NOMO-1 (cell line): ENCODE data around the gene OPCML.
A peak's percentile ranks its signal among the peaks of the same experiment; 100 is the strongest.

ENCODE experiments used
- DNase-seq, 2 experiments: peaks; one replicate each; lab custom pipeline; 2025; ENCODE audit not compliant: unreplicated experiment in 2 of 2; lab: John Stamatoyannopoulos, UW

The OPCML gene

DNA sequence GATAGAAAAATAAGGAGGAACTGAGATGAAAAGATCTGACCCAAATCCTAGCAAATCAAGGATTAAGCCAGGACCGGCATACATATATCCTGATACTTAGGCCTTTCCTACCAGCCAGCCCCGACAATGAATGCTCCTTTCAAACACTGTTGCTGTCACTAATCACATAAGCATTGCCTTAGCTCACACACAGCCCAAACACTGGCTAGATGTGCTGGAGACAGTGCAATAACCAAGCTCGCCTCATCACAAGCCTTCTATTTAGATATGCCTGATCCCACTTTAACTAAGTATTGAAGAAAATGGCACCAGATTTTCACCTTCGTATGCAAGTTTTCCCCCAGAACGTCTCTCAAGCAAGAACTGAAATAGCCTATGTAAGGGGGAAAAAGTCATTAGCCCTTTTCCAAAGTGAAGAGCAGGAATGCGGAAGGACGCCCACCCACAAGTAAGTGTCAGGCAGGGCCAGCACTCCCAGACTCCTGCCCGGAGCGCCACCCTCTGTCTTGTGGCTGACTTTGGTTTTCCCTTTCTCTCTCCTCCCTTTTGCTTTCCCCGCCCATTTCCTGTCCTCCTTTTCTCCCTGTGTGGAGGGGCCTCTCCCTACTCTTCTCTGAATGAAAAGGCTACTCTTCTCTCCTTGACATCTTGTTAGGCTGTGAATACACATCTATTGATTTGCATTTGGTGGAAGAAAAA lies 8.9 kb upstream of the OPCML start:
- no peak for DNase-seq

DNA sequence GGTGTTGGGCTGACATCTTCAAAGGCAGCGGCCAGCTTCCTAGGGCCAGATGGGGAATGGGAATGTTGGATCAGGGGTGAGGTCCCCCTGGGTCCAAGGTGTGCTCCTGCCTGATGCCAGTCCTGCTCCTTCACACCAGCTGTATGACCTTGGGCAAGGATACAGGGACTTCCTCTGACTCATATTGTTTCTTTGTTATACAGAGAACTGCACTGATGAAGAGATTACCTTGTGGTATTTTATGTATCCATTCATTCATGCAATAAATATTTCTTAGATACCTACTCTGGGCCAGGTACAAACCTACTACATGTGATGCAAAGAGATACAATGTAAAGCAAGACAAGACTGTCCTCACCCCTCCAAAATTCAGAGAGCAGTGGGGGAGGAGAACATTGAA lies 3.9 kb upstream of the OPCML start:
- no peak for DNase-seq

DNA sequence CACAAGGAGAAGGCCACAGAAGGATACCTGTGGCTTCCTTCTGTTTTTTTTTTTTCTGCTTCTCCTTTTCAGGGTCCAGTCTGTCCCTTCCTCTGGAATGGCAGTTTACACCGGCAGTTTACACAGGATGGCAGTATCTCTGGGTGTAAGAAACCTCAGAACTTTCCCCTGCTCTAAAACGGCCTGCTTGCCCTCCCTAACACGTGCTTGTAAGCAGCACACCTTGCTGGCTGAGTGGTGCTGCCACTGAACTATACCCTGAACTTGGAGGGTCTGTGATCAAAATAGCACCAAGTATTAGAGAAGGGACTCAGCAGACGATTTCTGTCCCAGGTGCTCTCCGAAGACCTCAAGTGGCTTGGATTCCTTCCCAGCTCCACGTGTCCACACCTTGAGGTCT lies 904 bp upstream of the OPCML start:
- DNase-seq: no peak

DNA sequence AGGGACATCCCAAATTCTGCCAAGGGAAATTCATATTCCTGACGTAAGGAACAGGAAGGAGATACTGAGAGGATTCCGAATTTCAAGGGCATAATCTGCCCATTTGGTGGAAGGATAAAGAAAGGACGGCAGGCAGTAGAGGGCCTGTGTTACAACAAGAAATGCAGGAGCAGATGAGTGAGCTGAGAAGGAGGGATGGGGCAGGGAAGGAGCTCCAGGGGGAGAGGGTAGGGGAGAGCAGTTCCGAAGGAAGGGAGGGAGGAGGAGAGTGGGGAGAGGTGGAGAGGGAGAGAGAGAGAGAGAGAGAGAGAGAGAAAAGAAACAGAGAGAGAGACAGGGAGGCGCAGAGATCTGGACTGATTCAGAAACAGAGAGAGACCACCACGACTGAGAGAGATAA lies 843 bp downstream of the OPCML start:
- DNase-seq: no peak

DNA sequence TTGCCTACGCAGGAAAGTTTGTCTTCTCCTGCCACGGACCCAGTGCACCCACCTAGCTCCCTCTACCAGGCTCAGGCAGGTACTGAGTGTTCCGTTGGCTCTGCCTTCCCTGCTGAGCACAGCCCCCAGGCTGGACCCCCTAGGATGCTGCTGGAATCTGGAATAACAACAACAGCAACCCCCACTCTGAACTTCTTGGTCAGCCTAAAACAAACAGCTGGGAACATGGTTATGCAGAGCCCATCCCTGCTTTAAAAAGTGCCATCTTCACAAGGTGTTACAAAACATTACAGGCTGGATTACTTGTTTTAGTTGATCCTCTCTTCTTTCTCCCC lies 1.8 kb downstream of the OPCML start:
- DNase-seq: no peak

DNA sequence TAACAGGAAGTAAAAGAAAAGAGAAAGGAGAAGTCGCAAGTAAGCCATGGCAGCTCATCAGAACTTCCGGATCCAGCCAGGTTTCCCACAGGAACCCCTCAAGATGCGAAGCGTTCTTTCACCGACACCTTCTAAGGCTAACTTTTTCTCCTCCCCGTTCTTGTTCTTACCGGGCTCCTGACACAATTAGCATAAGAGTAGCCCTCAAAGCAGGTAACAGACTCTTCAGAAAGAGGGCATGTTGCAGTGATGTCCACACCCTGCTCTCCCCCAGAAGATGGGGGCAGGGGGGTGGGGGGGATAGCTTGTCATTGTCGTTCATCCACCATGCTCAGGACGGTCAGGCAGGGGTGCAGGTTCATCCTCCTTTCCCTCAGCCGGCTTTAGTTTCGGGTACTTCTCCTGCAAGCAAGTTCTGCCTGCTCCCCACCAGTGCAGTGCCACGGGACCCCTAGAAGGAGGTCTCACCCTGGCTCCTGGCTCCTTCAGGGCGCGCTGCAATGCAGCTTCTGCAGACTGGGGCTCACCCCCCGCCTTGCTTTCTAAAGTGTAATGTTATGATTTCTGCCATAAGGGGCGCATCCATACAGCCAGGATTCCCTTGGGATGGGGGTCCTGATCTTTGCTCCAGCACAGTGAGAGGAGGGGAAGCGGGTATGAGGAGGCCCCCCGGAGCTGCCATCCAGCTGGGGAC lies 2.3 kb downstream of the OPCML start:
- peak; percentile 45 to 51 for DNase-seq

DNA sequence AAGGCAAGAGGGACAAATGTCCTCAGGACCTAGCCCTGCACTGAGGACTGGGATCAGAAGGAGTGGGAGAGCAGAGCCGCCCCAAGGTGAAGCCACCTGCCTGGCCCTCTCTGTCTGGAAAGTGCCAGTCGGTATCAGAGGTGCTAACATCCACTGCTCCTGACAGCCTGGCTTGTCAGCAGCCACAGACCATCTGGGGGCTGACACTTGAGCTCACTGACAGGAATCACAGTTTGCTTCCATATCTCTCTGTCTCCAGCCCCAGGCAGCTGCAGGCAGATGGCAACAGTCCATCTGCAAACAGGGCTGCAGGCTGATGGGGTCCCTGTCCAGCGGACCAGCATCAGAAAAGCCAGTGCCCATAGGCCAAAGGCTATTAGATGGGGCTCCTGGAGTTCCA lies 5.5 kb downstream of the OPCML start:
- no peak for DNase-seq

DNA sequence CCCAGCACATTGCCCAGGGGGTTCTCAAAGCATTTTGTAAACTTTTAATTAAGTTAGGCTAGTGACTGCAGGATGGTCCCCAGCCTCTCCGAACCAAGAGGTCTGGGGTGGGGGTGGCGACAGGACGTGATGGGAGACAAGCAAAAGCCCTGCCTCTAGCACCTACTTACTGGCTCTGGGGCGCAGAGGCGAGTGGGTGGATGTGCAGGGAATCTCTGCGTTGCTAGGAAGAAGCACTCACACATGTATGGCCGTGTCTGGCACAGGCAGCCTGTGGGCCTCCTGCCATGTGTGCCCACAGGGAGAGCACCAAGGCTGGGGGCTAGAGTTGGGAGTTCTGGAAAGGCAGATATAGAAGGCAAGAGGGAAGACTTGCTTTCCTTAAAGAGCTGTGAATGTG lies 6.3 kb downstream of the OPCML start:
- DNase-seq: no peak

DNA sequence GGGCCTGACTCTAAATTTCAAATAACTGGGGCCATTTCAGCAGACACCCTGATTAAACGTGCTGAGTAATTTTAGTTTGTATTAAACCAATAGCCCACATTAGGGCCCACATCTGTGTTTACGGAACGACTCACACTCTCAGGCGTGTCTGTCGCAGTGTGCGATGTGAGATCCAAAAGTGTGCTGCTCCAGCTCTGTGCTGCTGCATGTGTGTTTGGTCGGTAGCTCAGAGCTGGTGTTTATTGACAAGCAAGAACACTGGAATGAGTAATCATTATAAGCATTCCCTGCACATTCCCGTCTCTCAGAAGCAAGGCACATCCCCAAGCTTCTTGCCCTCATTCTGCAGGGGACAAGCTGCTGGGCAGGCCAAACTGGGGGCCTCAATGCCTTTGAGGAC lies 7.8 kb downstream of the OPCML start:
- DNase-seq: no peak

DNA sequence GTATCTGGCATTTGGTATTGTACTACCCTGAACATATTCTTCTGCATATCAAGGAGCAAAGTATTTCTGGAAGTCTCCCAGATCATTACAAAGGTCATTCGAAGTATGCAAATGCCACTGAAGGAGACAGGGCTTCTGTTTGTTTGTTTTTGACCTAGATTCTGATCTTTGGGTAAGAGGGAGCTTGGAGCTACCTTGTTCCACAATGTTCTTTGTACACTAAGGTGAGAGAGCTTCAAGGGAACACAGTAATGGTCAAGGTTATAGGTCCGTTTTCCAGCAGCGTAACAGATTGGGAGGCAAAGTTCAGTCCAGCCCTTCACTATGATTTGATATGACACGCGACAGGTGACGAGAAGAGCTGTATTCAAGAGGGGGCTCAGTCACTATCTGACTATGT lies 10.0 kb downstream of the OPCML start:
- DNase-seq: no peak

DNA sequence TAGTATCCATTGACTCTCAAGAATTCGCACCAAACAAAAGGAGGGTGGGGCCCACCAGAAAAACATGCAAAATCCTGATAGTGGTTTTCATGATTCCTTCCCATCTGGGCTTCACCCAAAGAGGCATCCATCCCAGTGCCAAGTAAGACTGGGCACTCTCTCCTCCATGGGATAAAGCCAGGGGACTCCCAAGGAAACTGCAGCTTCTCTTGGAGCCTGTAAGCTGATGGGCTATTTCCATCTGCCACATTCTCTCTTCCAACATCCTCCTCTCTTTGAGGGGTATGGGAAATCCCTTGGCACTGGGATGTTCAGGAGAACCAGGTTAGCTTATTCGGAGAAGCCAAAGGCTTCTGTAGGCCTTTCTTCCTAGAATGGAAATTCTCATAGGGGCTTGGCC lies 10.8 kb downstream of the OPCML start:
- no peak for DNase-seq

DNA sequence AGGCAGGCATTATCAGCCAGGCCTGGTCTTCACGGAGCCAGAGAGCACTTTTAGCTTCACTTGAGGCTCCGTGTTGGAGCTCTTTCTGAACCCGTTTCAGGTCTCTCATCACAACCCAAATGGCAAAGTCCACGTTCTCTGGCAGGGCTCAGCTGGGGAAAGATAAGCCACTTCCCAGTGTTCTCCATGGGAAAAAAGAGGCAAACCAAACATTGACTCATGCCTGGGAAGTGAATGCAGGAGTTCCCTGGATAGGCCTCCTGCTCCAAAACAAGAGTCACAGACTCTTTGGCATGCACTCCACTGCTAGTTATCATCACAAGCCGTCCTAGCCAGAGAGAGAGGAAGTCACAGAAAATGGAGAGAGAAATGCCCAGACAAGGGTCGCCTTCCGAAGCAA lies 11.6 kb downstream of the OPCML start:
- no peak for DNase-seq

DNA sequence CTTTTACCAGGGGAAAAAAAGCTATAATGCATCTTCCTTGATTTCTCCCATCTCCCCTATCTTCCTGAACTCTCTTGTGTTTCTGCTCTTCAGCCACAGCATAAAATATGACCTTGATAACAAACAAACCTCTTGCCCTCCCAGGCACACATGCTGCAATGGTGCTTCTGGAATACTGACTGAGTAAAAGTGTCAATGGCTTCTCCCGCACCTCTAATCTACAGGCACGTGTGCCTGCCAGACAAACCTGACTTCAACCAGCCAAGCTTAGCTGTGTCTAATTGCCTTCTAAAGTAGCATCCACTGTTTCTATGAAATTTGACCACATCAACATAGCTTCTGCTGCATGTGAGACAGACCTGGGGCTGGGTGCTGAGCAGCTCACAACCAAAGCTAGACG lies 12.7 kb downstream of the OPCML start:
- no peak for DNase-seq

DNA sequence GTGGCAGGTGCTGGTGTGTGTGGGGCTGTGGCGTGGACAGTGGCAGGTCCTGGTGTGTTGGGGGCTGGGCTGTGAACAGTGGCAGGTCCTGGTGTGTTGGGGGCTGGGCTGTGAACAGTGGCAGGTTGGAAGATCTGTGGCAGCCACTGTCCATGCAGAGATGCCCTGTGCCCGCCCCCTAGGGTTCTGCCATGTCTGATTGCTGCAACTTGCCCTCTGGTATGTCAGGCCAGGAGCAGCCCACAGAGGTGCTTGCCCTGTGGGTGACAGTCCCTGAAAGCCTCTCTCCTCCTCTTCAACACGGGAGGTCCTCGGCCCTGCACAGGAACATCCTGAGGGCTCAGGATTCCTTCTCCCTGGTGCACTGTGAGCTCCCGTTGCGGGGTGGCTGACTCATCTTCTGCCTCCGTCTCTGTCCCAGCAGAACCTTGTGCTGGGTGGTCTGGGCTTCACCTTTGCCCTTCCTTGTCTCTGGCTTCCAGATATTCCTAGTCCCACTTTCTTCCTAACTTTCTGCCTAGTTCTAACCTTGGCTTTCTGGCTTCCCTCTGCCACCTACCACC lies 13.5 kb downstream of the OPCML start:
- DNase-seq: no peak

DNA sequence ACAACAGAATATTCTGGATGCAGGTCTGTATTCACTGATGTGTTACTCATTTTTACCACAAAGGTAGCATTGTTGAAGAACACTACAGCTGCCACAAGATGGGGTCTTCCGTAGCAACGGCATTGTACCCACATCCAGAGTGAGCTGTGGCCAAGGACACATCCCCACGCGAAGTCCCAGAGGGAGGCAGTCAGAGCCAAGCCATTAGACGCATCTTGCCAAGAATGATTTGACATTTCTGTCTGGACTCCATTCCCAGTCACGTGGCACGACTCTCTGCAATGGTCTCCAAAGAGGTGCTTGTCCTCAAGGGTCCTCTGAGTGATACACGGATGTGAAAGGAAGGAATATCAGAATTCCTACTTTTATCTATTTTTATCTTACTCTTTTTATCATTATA lies 15.5 kb downstream of the OPCML start:
- DNase-seq: no peak

DNA sequence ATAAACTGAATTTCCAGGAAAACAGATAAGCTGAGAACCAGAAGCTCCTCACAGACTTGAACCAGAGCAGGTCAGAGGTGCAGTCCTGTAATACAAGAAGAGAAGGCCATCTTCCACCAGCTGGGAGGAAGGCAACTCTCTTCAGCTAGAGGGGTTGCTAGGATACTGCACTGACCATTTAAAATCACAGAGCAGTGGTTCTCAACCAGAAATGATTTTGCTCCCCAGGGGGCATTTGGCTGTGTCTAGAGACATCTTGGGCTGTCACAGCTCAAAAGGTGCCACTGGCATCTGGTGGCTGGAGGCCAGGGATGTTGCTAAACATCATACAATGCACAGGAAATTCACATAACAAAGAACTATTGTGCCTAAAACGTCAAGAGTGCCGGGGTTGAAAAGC lies 17.2 kb downstream of the OPCML start:
- no peak for DNase-seq

DNA sequence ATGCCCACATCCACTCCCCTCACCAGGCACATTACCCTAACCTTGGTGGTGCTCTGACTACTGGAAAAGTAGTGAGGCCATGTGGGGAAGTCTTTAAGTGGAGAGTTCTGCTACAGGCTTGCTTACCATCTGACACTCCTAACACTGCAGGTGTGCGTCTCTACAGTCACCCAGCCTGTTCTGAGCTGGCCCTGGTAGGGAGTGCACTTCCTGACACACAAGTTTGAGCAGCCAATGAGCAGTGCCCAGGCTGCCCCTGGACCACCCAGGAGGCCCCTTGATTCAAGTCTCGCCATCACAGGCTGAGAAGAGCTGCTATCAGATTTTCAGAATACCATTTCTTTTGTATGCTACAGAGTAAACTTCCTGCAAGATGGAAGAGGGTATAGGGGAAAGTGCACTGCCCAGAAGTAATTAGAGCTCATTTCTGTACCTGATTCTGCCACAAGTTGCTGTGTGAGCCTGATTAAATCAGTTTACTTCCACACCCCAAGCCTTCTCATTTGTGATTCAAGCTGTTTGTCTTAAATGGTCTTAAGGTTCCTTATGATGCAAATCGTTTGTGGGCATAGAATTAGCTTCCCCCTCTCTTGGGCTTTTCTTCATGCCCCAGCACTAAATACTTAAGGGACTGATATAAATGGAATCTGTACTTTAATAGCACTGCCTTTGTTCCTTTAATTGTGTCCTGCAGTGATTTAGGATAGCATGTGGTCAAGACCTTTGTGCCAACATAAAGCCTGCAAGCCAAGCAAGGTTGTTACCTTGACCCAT lies 22.2 kb downstream of the OPCML start:
- DNase-seq: no peak

DNA sequence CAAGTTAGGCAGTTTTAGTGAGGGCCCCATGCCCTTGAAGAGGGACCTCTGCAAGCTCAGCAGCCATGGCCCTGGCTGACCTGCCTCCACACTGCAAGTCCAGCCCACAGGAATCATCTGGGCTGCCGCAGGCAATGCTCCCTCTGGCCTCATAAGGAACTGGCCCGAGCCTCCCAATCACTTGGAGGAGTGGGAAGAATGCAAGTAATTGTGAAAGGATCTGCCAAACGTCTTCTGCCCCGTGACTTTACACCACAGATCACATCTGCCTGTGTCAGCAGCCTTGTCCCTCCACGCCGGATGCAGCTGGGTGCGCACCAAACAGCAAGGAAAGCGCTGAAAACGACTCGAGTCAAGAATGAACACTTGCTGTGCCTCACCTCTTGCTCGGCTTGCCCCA lies 23.8 kb downstream of the OPCML start:
- DNase-seq: no peak

DNA sequence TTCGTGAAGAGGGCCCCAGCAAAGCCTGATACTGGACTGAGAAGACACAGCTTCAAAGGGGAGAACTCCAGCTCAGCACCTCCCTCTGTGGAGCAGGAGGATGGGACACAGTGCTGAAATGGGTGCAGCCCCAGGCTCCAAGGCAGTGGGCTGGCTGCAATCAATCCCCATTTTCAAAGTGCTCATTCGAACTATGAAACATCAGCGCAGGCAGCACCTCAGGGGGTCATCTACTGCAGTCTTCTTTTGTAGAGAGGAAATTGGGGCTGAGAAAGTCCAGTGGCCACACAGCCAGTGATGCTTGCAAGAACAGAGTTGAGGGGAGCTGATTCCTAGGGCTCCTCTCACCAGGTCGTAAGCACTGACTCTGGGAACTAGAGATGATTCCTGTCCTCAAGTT lies 25.1 kb downstream of the OPCML start:
- no peak for DNase-seq

DNA sequence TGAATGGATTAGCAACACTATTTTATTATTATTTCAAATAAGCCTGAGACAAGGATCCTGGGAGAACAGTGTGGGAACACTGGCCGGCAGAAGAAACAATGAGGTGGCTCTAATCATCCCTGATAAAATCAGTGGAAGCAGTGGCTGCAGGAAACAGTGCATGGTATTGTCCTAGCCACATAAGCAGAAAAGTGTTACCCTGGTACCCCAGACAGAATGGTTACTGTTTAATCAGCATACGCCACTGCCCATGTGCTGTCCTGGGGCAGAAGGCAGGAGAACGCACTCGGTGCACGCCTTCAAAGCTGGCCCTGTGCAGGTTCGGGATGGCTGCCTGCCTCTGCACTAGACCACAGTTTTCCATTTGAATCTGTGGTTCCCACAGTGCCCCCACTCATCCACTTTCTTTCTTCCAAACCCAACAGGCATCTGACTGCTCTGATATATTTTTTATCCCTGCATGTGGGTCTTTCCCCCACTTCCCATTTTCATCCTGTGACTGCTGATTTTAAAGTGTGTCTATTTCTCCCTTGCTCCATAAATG lies 25.7 kb downstream of the OPCML start:
- no peak for DNase-seq

DNA sequence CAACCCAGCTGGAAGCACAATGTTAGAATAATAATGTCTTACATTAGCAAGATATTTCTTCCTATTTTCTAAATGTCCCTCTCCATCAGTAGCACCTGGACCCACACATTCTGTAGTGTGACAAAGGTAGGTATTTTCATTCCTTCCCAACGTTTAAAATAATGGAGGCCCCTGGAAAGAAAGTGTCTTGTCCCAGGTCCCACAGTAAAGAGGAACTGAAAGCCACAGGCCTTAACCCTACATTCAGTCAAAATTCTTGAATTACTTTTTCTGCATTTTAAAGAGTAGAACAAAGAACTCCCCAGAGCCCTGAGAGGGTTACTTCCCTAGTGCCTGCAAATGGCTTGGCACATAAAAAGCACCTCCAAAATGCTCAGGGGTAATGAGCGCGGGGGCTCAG lies 26.3 kb downstream of the OPCML start:
- DNase-seq: peak; percentile 8 to 19

DNA sequence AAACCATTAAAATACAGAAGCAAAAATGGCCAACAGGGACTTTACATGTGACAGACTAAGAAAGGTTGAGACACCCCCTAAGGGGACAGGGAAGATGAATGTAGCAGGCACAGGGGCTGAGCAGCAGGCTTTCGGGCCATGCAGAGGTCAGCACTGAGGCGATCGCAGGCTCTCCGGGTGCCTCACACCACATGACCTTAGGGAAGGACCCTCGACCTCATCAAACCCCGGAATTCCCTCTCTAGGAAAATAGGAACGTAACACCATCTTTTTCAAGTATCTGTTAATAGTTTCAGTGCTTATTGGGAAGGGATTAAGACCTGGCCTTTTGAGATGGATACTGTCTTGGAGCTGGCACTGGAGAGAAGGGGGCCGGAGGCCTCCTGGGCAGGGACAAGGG lies 27.4 kb downstream of the OPCML start:
- DNase-seq: no peak
